HCT116 (cell line): ENCODE data around the gene DEPDC5. TPM values are rescaled to one million over a fixed set of nuclear protein-coding genes. Genes with fewer than 3 reads are reported as not detected.

Experiments used
- ATAC-seq: fragments of 200-7000 bp; cut with Tn5 transposase; 2 replicates; pipeline ENCODE4 v1.9.1; 2020; ENCODE audit warnings: mild to moderate bottlenecking, moderate library complexity
- BruUV-seq: library from RNA; stranded (reverse); fragments of 400-500 nt; replicated peaks from 2 replicates; lab custom pipeline; 2021; lab: Mats Ljungman, UMichigan
- CTCF ChIA-PET: fragments of 300-600 bp; sonication (Branson Sonifier 250); formaldehyde crosslinking; loops from one replicate; lab custom pipeline; 2021; ENCODE audit warnings: antibody characterized with exemption; lab: Charles Lee
- POLR2A ChIA-PET: fragments of 300-600, 350-600 bp; sonication (Branson Sonifier 250); formaldehyde crosslinking; loops from one replicate; lab custom pipeline; 2021; ENCODE audit warnings: antibody characterized with exemption; lab: Charles Lee
- RAD21 ChIA-PET, 2 experiments: fragments of 300-600 bp; sonication (Branson Sonifier 250); formaldehyde crosslinking; loops; one replicate each; lab custom pipeline; 2023; ENCODE audit warnings: low total read pairs in 2 of 2; ENCODE audit not compliant: uncharacterized antibody in 2 of 2, unreplicated experiment in 2 of 2, low non-redundant PET in 1 of 2; lab: Charles Lee
- DNase-seq: peaks from one replicate; pipeline ENCODE4 v3.0.0-alpha.2; 2010; ENCODE audit warnings: low read depth, low spot score
- H2AFZ ChIP-seq: fragments of 200-600 bp; shearing (Covaris generic), sonication (generic); 2 replicates; pipeline ENCODE4 v1.6.1; 2017; ENCODE audit warnings: low read depth, mixed run types, mixed read lengths, antibody characterized with exemption, low read length; ENCODE audit not compliant: poor library complexity, severe bottlenecking
- H3K27ac ChIP-seq: 2 replicates; pipeline ENCODE4 v1.5.1; 2012; ENCODE audit warnings: low read depth, low read length
- H3K27me3 ChIP-seq: fragments of 200-600 bp; sonication (generic); 2 replicates; pipeline ENCODE4 v1.6.1; 2016; ENCODE audit warnings: mixed run types, low read length, mixed read lengths; ENCODE audit not compliant: insufficient read depth
- H3K36me3 ChIP-seq, 2 experiments: fragments of 200-500 bp in 1 of 2; fragments of 200-600 bp in 1 of 2; sonication (Bioruptor generic) in 1 of 2; sonication (generic) in 1 of 2; 2 replicates each; pipeline versions ENCODE4 v1.5.1 to v1.6.1; 2014 to 2016; ENCODE audit warnings: low read length in 2 of 2, inconsistent platforms in 1 of 2, mixed read lengths in 1 of 2, mixed run types in 1 of 2; ENCODE audit not compliant: insufficient read depth in 2 of 2, control insufficient read depth in 1 of 2
- H3K4me1 ChIP-seq, 2 experiments: fragments of 200-600 bp in 1 of 2; sonication (generic) in 1 of 2; 2 replicates each; pipeline versions ENCODE4 v1.5.1 to v1.6.1; 2012 to 2017; ENCODE audit warnings: low read length in 2 of 2, inconsistent platforms in 1 of 2, mild to moderate bottlenecking in 1 of 2, mixed read lengths in 1 of 2, mixed run types in 1 of 2, moderate library complexity in 1 of 2; ENCODE audit not compliant: insufficient read depth in 2 of 2, control insufficient read depth in 1 of 2
- H3K4me2 ChIP-seq: fragments of 200-600 bp; sonication (generic); 2 replicates; pipeline ENCODE4 v1.6.1; 2017; ENCODE audit warnings: mixed run types, low read length, mixed read lengths
- H3K4me3 ChIP-seq, 2 experiments: fragments of 200-600 bp in 1 of 2; sonication (generic) in 1 of 2; replicated peaks in 1 of 2; 2 replicates each; pipeline ENCODE4 v1.5.1; 2011 to 2016; ENCODE audit warnings: low read length in 2 of 2, control low read depth in 1 of 2, low read depth in 1 of 2, mild to moderate bottlenecking in 1 of 2, mixed read lengths in 1 of 2, mixed run types in 1 of 2
- H3K79me2 ChIP-seq: fragments of 200-600 bp; sonication (generic); 2 replicates; pipeline ENCODE4 v1.6.1; 2017; ENCODE audit warnings: mild to moderate bottlenecking, mixed run types, low read length, moderate library complexity, mixed read lengths; ENCODE audit not compliant: insufficient read depth
- H3K9ac ChIP-seq: fragments of 200-600 bp; sonication (generic); 2 replicates; pipeline ENCODE4 v1.6.1; 2016; ENCODE audit warnings: low read length, mixed read lengths
- H3K9me2 ChIP-seq: fragments of 200-600 bp; sonication (generic), shearing (Covaris generic); 2 replicates; pipeline ENCODE4 v1.6.1; 2017; ENCODE audit warnings: mixed run types, mild to moderate bottlenecking, moderate library complexity; ENCODE audit not compliant: insufficient read depth
- H3K9me3 ChIP-seq, 2 experiments: fragments of 200-500 bp in 1 of 2; fragments of 200-600 bp in 1 of 2; sonication (Bioruptor generic) in 1 of 2; sonication (generic) in 1 of 2; 2 replicates each; pipeline ENCODE4 v1.6.1; 2014 to 2017; ENCODE audit warnings: low read length in 2 of 2, mixed read lengths in 2 of 2, inconsistent platforms in 1 of 2, low read depth in 1 of 2, mild to moderate bottlenecking in 1 of 2, mixed run types in 1 of 2, moderate library complexity in 1 of 2; ENCODE audit not compliant: control insufficient read depth in 1 of 2, insufficient read depth in 1 of 2
- H4K20me1 ChIP-seq: fragments of 200-600 bp; sonication (generic), shearing (Covaris generic); 2 replicates; pipeline ENCODE4 v1.6.1; 2017; ENCODE audit warnings: mixed run types, mild to moderate bottlenecking, moderate library complexity; ENCODE audit not compliant: insufficient read depth
- ELF1 ChIP-seq: IDR thresholded peaks from 2 replicates; pipeline ENCODE4 v1.6.1; 2012; ENCODE audit warnings: low read depth, borderline replicate concordance
- EZH2 ChIP-seq: fragments of 200-600 bp; sonication (generic); IDR thresholded peaks from 2 replicates; pipeline ENCODE4 v1.6.1; 2017; ENCODE audit warnings: antibody characterized with exemption, mixed run types
- MAX ChIP-seq: IDR thresholded peaks from 2 replicates; pipeline ENCODE4 v1.6.1; 2012
- POLR2A ChIP-seq: IDR thresholded peaks from 2 replicates; pipeline ENCODE4 v1.7.0; 2011; ENCODE audit warnings: borderline replicate concordance; ENCODE audit not compliant: insufficient read depth, insufficient read length; ENCODE audit errors: extremely low read depth
- RAD21 ChIP-seq: IDR thresholded peaks from 2 replicates; pipeline ENCODE4 v1.6.1; 2012; ENCODE audit warnings: low read depth, mild to moderate bottlenecking
- SRF ChIP-seq: IDR thresholded peaks from 2 replicates; pipeline ENCODE4 v1.6.1; 2012; ENCODE audit warnings: low read depth
- YY1 ChIP-seq: IDR thresholded peaks from 2 replicates; pipeline ENCODE4 v1.6.1; 2011; ENCODE audit warnings: low read length, low read depth, moderate library complexity, mild to moderate bottlenecking; ENCODE audit not compliant: insufficient replicate concordance; ENCODE audit errors: extremely low read depth
- intact Hi-C: fragments of 100-400 bp; cut with micrococcal nuclease; formaldehyde crosslinking; loops from 2 replicates; pipeline ENCODE4 v1.10.0; 2022
- total RNA-seq: library from RNA; stranded (reverse); gene quantifications from one replicate; pipeline ENCODE4 v1.2.1, GENCODE V29; 2021; ENCODE audit not compliant: unreplicated experiment
- TF ChIP-seq, protein P1 (sequence below): IDR thresholded peaks from 2 replicates; pipeline ENCODE4 v1.6.1; 2011; ENCODE audit warnings: mild to moderate bottlenecking, low read length, moderate library complexity; ENCODE audit not compliant: insufficient replicate concordance; ENCODE audit errors: extremely low read depth
- TF ChIP-seq, protein P2 (sequence below), 3 experiments: fragments of 200-600 bp in 1 of 3; sonication (generic) in 1 of 3; IDR thresholded peaks in 2 of 3; conservative IDR thresholded peaks in 1 of 3; 2 replicates each; pipeline ENCODE4 v1.5.1; 2012 to 2017; ENCODE audit warnings: low read depth in 2 of 3, low read length in 2 of 3, antibody characterized with exemption in 1 of 3, borderline replicate concordance in 1 of 3, control low read depth in 1 of 3, mild to moderate bottlenecking in 1 of 3, mixed read lengths in 1 of 3, mixed run types in 1 of 3, moderate library complexity in 1 of 3; ENCODE audit not compliant: insufficient read depth in 1 of 3

The DEPDC5 gene
- total RNA-seq, 1 experiment from 2014 or later = 35.0 TPM

DNA sequence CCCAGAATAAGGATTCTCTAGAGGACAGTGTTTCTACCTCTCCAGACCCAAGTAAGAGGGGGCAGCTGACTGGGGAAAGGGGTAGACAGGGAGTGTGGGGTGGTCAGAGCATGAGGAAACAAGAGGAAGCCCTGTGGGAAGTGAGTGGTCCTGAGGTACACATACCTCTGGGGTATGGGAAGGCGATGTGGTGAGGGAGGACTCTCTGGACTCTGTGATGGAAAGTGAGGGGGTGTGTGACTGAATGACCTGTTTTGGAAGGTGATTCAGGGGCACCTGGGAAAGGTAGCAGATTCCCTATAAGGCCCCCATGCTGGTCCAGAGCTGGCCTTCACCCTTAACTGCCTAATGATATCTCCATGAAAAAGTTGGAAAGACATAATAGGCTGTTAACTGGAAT is 80.1 kb downstream of the DEPDC5 start:
- H4K20me1 ChIP-seq = no peaks in the 10 kb centered on the region
- H2AFZ ChIP-seq = no peak overlapping the region
- TF ChIP-seq ELF1 (no peak), EZH2 (no peak), SRF (no peak), MAX (no peak), POLR2A (no peak), YY1 (no peak), RAD21 (no peak)
- TF ChIP-seq, protein P1, sequence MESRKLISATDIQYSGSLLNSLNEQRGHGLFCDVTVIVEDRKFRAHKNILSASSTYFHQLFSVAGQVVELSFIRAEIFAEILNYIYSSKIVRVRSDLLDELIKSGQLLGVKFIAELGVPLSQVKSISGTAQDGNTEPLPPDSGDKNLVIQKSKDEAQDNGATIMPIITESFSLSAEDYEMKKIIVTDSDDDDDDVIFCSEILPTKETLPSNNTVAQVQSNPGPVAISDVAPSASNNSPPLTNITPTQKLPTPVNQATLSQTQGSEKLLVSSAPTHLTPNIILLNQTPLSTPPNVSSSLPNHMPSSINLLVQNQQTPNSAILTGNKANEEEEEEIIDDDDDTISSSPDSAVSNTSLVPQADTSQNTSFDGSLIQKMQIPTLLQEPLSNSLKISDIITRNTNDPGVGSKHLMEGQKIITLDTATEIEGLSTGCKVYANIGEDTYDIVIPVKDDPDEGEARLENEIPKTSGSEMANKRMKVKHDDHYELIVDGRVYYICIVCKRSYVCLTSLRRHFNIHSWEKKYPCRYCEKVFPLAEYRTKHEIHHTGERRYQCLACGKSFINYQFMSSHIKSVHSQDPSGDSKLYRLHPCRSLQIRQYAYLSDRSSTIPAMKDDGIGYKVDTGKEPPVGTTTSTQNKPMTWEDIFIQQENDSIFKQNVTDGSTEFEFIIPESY = no peak
- H3K4me3 ChIP-seq = no peak overlapping the region
- ATAC-seq (no peak), DNase-seq (no peak)
- H3K27me3 ChIP-seq = no peaks in the 10 kb centered on the region
- H3K4me1 ChIP-seq = peaks cover 23 to 28% of the 10 kb centered on the region in 2 experiments
- no peak overlapping the region for H3K4me2 ChIP-seq
- H3K36me3 ChIP-seq = peaks cover 0 to 10% of the 10 kb centered on the region in 2 experiments; a peak in 2 of 4 replicates
- ChIA-PET CTCF (interaction anchor here (1.6 kb wide), 1 partner anchor 137 kb away, joined by 3 read pairs; no protein-coding TSS in a partner anchor), POLR2A (no interaction called here), RAD21 (no interaction called here)
- no peak overlapping the region for H3K9ac ChIP-seq
- no peaks in the 10 kb centered on the region for H3K79me2 ChIP-seq
- no TSS peak for BruUV-seq
- intact Hi-C loops = no loop called here
- no peaks in the 10 kb centered on the region for H3K9me3 ChIP-seq
- no peaks in the 10 kb centered on the region for H3K9me2 ChIP-seq
- no peak overlapping the region for H3K27ac ChIP-seq

GRCh38 chr22:31836010-31836409 is 82.2 kb downstream of the DEPDC5 start:
- no peaks in the 10 kb centered on the region for H3K9me3 ChIP-seq
- intact Hi-C loops = no loop called here
- RAD21 ChIA-PET = no interaction called here
- no peak overlapping the region for H3K4me3 ChIP-seq
- ATAC-seq = no peak
- no TSS peak for BruUV-seq
- H2AFZ ChIP-seq = no peak overlapping the region
- H3K9me2 ChIP-seq = no peaks in the 10 kb centered on the region
- H3K36me3 ChIP-seq = peaks cover 0 to 18% of the 10 kb centered on the region in 2 experiments; a peak in 2 of 4 replicates
- TF ChIP-seq MAX = no peak
- TF ChIP-seq, protein P2, sequence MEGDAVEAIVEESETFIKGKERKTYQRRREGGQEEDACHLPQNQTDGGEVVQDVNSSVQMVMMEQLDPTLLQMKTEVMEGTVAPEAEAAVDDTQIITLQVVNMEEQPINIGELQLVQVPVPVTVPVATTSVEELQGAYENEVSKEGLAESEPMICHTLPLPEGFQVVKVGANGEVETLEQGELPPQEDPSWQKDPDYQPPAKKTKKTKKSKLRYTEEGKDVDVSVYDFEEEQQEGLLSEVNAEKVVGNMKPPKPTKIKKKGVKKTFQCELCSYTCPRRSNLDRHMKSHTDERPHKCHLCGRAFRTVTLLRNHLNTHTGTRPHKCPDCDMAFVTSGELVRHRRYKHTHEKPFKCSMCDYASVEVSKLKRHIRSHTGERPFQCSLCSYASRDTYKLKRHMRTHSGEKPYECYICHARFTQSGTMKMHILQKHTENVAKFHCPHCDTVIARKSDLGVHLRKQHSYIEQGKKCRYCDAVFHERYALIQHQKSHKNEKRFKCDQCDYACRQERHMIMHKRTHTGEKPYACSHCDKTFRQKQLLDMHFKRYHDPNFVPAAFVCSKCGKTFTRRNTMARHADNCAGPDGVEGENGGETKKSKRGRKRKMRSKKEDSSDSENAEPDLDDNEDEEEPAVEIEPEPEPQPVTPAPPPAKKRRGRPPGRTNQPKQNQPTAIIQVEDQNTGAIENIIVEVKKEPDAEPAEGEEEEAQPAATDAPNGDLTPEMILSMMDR (IDR thresholded peaks at IDR 0.05 in 2 of 3, conservative IDR thresholded peaks at IDR 0.05 in 1 of 3; ENCODE audit: borderline replicate concordance in 1 of 3, insufficient read depth in 1 of 3, low read depth in 2 of 3, low read length in 2 of 3) = peak in 1 of 3 experiments; percentile 17; a peak in 1 of 6 replicates
- 0 out of 2 replicates have a peak, but pooled peaks have one; percentile 4 for TF ChIP-seq RAD21
- TF ChIP-seq, all 23 proteins: peak for 2
- ChIA-PET CTCF (no interaction called here), POLR2A (interaction anchor here (0.6 kb wide), 1 partner anchor 43 kb away, joined by 3 read pairs; no protein-coding TSS in a partner anchor)
- no peak for DNase-seq
- Histone ChIP-seq H3K27me3 (no peaks in the 10 kb centered on the region), H4K20me1 (no peaks in the 10 kb centered on the region), H3K27ac (no peak overlapping the region), H3K9ac (no peak overlapping the region), H3K4me2 (no peak overlapping the region), H3K79me2 (no peaks in the 10 kb centered on the region), H3K4me1 (peaks cover 3 to 10% of the 10 kb centered on the region in 2 experiments; a peak in 3 of 4 replicates)
